Smooth muscle cell (in vitro differentiated cells): ENCODE measurements around the gene LDLRAD3. TPM values are rescaled to one million over a fixed set of nuclear protein-coding genes. Genes with fewer than 3 reads are reported as not detected.
A peak's percentile ranks its signal among the peaks of the same experiment; 100 is the strongest.

ENCODE experiments used
- DNase-seq: peaks from one replicate; lab custom pipeline; 2025; ENCODE audit not compliant: unreplicated experiment; lab: John Stamatoyannopoulos, UW
- H2AFZ ChIP-seq: fragments of 200-600 bp; sonication (generic); 2 replicates; pipeline ENCODE4 v1.6.0; 2016; ENCODE audit warnings: antibody characterized with exemption, low read depth, mild to moderate bottlenecking
- H3F3A ChIP-seq: fragments of 200-600 bp; sonication (generic); 2 replicates; pipeline ENCODE4 v1.6.0; 2017; ENCODE audit warnings: antibody characterized with exemption, low read depth
- H3K27ac ChIP-seq: fragments of 200-600 bp; sonication (generic); 2 replicates; pipeline ENCODE4 v1.5.1; 2016; ENCODE audit warnings: low read depth, mild to moderate bottlenecking
- H3K27me3 ChIP-seq: fragments of 200-600 bp; sonication (generic); 2 replicates; pipeline ENCODE4 v1.6.1; 2016; ENCODE audit warnings: low read depth, mild to moderate bottlenecking
- H3K36me3 ChIP-seq: fragments of 200-600 bp; sonication (generic); 2 replicates; pipeline ENCODE4 v1.5.1; 2016; ENCODE audit warnings: low read depth
- H3K4me1 ChIP-seq: fragments of 200-600 bp; sonication (generic); 2 replicates; pipeline ENCODE4 v1.5.1; 2016; ENCODE audit warnings: low read depth
- H3K4me2 ChIP-seq: fragments of 200-600 bp; sonication (generic); 2 replicates; pipeline ENCODE4 v1.6.0; 2016; ENCODE audit warnings: mild to moderate bottlenecking
- H3K4me3 ChIP-seq: fragments of 200-600 bp; sonication (generic); 2 replicates; pipeline ENCODE4 v1.5.1; 2016; ENCODE audit warnings: mild to moderate bottlenecking
- H3K79me2 ChIP-seq: fragments of 200-600 bp; sonication (generic); 2 replicates; pipeline ENCODE4 v1.6.0; 2016; ENCODE audit warnings: low read depth, mild to moderate bottlenecking
- H3K9ac ChIP-seq: fragments of 200-600 bp; sonication (generic); 2 replicates; pipeline ENCODE4 v1.6.0; 2016; ENCODE audit warnings: low read depth
- H3K9me3 ChIP-seq: fragments of 200-600 bp; sonication (generic); replicated peaks from 2 replicates; pipeline ENCODE4 v1.5.1; 2016; ENCODE audit warnings: low read depth
- H4K20me1 ChIP-seq: fragments of 200-600 bp; sonication (generic); 2 replicates; pipeline ENCODE4 v1.6.0; 2016; ENCODE audit warnings: low read depth
- CTCF ChIP-seq: fragments of 200-600 bp; sonication (generic); IDR thresholded peaks from 2 replicates; pipeline ENCODE4 v1.5.1; 2017; ENCODE audit warnings: borderline replicate concordance, mild to moderate bottlenecking, antibody characterized with exemption; ENCODE audit not compliant: insufficient read depth, poor library complexity, severe bottlenecking
- WGBS: methylation state at CpG from one replicate; pipeline ENCODE4 v1.1.7; 2016; ENCODE audit warnings: low lambda C conversion rate; 5-methylcytosine and 5-hydroxymethylcytosine counted together
- polyA plus RNA-seq: library from polyadenylated mRNA; unstranded; fragments of >200 nt; fragmentation: Nextera tagmentation; extraction: Ambion mirVana; gene quantifications from 2 replicates; pipeline ENCODE4 v1.2.1, GENCODE V29; 2016
- total RNA-seq: library from RNA; depleted of rRNA; stranded (reverse); fragments of >200 nt; gene quantifications from 2 replicates; pipeline ENCODE4 v1.2.3, GENCODE V29; 2014

Gene LDLRAD3
- total and polyA plus RNA-seq, 2 experiments from 2014 or later = 6.1 to 10.0 TPM

- TF ChIP-seq CTCF = no peak
- no peak overlapping the region for H2AFZ ChIP-seq
- H3K4me1 ChIP-seq = peaks cover 25% of the 10 kb centered on the region
- WGBS = 86% methylated on average over 2 of the region's 2 CpGs
- no peak overlapping the region for H3K4me2 ChIP-seq
- peaks cover 13% of the 10 kb centered on the region for H3F3A ChIP-seq
- H3K27me3 ChIP-seq = peaks cover 7% of the 10 kb centered on the region
- H3K9me3 ChIP-seq = no peaks in the 10 kb centered on the region
- no peak overlapping the region for H3K27ac ChIP-seq
- H3K9ac ChIP-seq = no peak overlapping the region
- H3K79me2 ChIP-seq = peaks cover 8% of the 10 kb centered on the region
- DNase-seq = no peak
- H3K36me3 ChIP-seq = no peaks in the 10 kb centered on the region
- H4K20me1 ChIP-seq = peaks cover 37% of the 10 kb centered on the region
- no peak overlapping the region for H3K4me3 ChIP-seq
Observed at GRCh38 chr11:35994421-35994820, 50.6 kb downstream of the LDLRAD3 start.

GRCh38 chr11:35995681-35996271 is 51.9 kb downstream of the LDLRAD3 start:
- H3K27ac ChIP-seq = no peak overlapping the region
- no peak for TF ChIP-seq CTCF
- peaks cover 7% of the 10 kb centered on the region for H3K79me2 ChIP-seq
- peaks cover 13% of the 10 kb centered on the region for H3F3A ChIP-seq
- H3K9me3 ChIP-seq = no peaks in the 10 kb centered on the region
- no peaks in the 10 kb centered on the region for H3K36me3 ChIP-seq
- no peak for DNase-seq
- peaks cover 7% of the 10 kb centered on the region for H3K27me3 ChIP-seq
- H2AFZ ChIP-seq = no peak overlapping the region
- H3K4me1 ChIP-seq = peaks cover 25% of the 10 kb centered on the region
- H3K4me3 ChIP-seq = no peak overlapping the region
- H3K4me2 ChIP-seq = peak overlapping the region; percentile 24
- H4K20me1 ChIP-seq = peaks cover 42% of the 10 kb centered on the region
- WGBS = 29% methylated on average over 5 of the region's 5 CpGs
- no peak overlapping the region for H3K9ac ChIP-seq

GRCh38 chr11:35997902-35998520 is 54.1 kb downstream of the LDLRAD3 start:
- no peaks in the 10 kb centered on the region for H3K36me3 ChIP-seq
- H3K4me2 ChIP-seq = no peak overlapping the region
- peaks cover 31% of the 10 kb centered on the region for H3K4me1 ChIP-seq
- H3F3A ChIP-seq = peaks cover 13% of the 10 kb centered on the region
- H2AFZ ChIP-seq = no peak overlapping the region
- no peak for TF ChIP-seq CTCF
- H3K27me3 ChIP-seq = peaks cover 7% of the 10 kb centered on the region
- no peak for DNase-seq
- no peak overlapping the region for H3K9ac ChIP-seq
- no peak overlapping the region for H3K4me3 ChIP-seq
- H3K79me2 ChIP-seq = peaks cover 7% of the 10 kb centered on the region
- H3K27ac ChIP-seq = no peak overlapping the region
- H3K9me3 ChIP-seq = no peaks in the 10 kb centered on the region
- WGBS = 89% methylated on average over 6 of the region's 6 CpGs
- H4K20me1 ChIP-seq = peaks cover 36% of the 10 kb centered on the region

GRCh38 chr11:35998634-35999033 is 54.8 kb downstream of the LDLRAD3 start:
- Histone ChIP-seq H2AFZ (no peak overlapping the region), H3K4me3 (no peak overlapping the region), H3K9me3 (no peaks in the 10 kb centered on the region), H3K4me1 (peaks cover 33% of the 10 kb centered on the region), H4K20me1 (peaks cover 36% of the 10 kb centered on the region), H3K4me2 (no peak overlapping the region), H3K27me3 (peaks cover 7% of the 10 kb centered on the region), H3K79me2 (peaks cover 7% of the 10 kb centered on the region), H3K27ac (no peak overlapping the region), H3K36me3 (no peaks in the 10 kb centered on the region), H3K9ac (no peak overlapping the region), H3F3A (peaks cover 13% of the 10 kb centered on the region)
- no peak for DNase-seq
- no peak for TF ChIP-seq CTCF
- 68% methylated on average over 6 of the region's 6 CpGs for WGBS
